ENCODE data around the gene IP6K3. TPM values are rescaled to one million over a fixed set of nuclear protein-coding genes. Genes with fewer than 3 reads are reported as not detected.

The IP6K3 gene
- total RNA-seq, 4 donors from 2014 or later: 0.88 to 5.8 (median 1.6) TPM

DNA sequence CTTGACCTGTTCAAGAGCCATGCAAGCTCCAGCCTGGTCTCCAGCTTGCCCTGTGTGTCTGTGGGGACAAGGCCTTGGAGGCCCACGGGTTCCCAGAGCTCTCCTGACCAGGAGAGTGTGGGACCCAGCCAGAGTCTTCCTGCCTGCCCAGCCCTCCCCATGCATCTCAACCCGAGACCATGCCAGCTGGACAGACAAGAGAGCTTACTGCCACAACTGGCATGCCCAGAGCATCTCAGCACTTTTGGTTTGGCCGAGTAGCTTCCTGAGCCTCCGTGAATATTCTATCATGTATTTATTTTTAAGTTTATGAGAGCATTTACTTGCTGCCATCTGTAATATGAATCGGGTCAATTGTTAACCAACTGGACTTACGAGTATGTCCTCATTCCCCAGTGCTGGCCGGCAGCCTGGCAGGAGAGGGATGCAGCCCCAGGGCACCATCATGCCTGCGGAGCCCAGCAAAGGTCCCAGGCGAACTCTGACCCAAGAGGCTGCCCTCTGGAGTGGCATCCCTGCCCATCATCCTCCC is 14.9 kb downstream of the IP6K3 start:
- TF ChIP-seq, protein P1, sequence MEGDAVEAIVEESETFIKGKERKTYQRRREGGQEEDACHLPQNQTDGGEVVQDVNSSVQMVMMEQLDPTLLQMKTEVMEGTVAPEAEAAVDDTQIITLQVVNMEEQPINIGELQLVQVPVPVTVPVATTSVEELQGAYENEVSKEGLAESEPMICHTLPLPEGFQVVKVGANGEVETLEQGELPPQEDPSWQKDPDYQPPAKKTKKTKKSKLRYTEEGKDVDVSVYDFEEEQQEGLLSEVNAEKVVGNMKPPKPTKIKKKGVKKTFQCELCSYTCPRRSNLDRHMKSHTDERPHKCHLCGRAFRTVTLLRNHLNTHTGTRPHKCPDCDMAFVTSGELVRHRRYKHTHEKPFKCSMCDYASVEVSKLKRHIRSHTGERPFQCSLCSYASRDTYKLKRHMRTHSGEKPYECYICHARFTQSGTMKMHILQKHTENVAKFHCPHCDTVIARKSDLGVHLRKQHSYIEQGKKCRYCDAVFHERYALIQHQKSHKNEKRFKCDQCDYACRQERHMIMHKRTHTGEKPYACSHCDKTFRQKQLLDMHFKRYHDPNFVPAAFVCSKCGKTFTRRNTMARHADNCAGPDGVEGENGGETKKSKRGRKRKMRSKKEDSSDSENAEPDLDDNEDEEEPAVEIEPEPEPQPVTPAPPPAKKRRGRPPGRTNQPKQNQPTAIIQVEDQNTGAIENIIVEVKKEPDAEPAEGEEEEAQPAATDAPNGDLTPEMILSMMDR (IDR thresholded peaks at IDR 0.05): no peak
- no peak for TF ChIP-seq POLR2A (IDR thresholded peaks at IDR 0.05)
- Histone ChIP-seq H3K36me3 (no peaks in the 10 kb centered on the region), H3K9me3 (no peaks in the 10 kb centered on the region), H3K4me1 (no peaks in the 10 kb centered on the region), H3K4me3 (no peak overlapping the region), H3K27ac (no peak overlapping the region), H3K27me3 (no peaks in the 10 kb centered on the region)
- no peak for DNase-seq

DNA sequence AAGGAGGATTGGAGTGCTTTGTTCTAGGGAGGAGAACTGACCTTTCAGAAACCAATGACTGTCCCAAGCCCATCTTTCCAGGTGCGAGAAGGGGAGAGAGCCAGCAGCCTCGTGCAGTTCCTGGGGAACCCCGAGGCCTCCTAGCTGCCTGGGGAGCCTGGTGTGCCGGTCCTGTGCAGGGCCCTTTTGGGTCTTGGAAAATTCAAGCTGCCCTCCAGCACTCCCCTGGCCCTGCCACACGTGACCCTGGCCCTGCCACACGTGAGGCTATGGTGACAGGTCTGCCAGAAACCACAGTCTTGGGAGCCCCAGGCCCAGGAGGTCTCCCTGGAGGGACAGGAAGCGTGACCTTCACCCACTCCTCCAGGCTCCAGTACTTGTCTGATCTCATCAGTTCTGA is 15.7 kb downstream of the IP6K3 start:
- Histone ChIP-seq H3K4me3 (no peak overlapping the region), H3K4me1 (no peaks in the 10 kb centered on the region), H3K27me3 (no peaks in the 10 kb centered on the region), H3K36me3 (no peaks in the 10 kb centered on the region), H3K27ac (no peak overlapping the region), H3K9me3 (no peaks in the 10 kb centered on the region)
- no peak for DNase-seq
- TF ChIP-seq POLR2A (IDR thresholded peaks at IDR 0.05): no peak
- TF ChIP-seq, protein P1 (IDR thresholded peaks at IDR 0.05): no peak

GRCh38 chr6:33730611-33731010 is 16.1 kb downstream of the IP6K3 start:
- Histone ChIP-seq H3K4me3 (no peak overlapping the region), H3K4me1 (no peaks in the 10 kb centered on the region), H3K36me3 (no peaks in the 10 kb centered on the region), H3K27ac (no peak overlapping the region), H3K27me3 (no peaks in the 10 kb centered on the region), H3K9me3 (no peaks in the 10 kb centered on the region)
- no peak for DNase-seq
- no peak for TF ChIP-seq POLR2A (IDR thresholded peaks at IDR 0.05)
- TF ChIP-seq, protein P1 (IDR thresholded peaks at IDR 0.05): no peak

- Histone ChIP-seq H3K27me3 (no peaks in the 10 kb centered on the region), H3K4me1 (no peaks in the 10 kb centered on the region), H3K36me3 (no peaks in the 10 kb centered on the region), H3K9me3 (no peaks in the 10 kb centered on the region), H3K4me3 (no peak overlapping the region), H3K27ac (no peak overlapping the region)
- DNase-seq: no peak
- TF ChIP-seq, protein P1 (IDR thresholded peaks at IDR 0.05): no peak
- TF ChIP-seq POLR2A (IDR thresholded peaks at IDR 0.05): no peak
These were observed 17.6 kb downstream of the IP6K3 start for GRCh38 chr6:33729059-33729458.

DNA sequence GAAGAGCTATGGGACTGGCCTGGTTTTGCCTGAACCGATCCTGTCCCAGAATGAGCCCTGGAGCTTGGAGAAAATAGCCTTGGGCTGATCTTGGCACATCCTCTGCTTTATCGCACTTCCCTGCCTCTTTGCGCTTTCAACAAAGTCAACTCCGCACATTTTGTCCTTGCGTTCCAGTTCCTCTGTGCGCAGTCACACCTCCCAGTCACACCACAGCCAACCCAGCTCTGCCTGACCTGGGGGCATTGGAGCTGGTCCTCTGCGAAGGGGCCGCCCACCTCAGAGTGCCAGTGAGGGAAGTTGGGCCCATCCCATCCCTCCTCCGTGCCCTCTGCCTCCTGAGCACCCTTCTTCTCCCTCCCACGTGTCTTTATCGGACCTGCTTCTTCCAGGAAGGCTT is 18.3 kb downstream of the IP6K3 start:
- H3K36me3 ChIP-seq: no peaks in the 10 kb centered on the region
- TF ChIP-seq POLR2A (IDR thresholded peaks at IDR 0.05): no peak
- TF ChIP-seq, protein P1 (IDR thresholded peaks at IDR 0.05): no peak
- H3K4me1 ChIP-seq: no peaks in the 10 kb centered on the region
- H3K9me3 ChIP-seq: no peaks in the 10 kb centered on the region
- no peaks in the 10 kb centered on the region for H3K27me3 ChIP-seq
- DNase-seq: no peak
- H3K27ac ChIP-seq: no peak overlapping the region
- no peak overlapping the region for H3K4me3 ChIP-seq

DNA sequence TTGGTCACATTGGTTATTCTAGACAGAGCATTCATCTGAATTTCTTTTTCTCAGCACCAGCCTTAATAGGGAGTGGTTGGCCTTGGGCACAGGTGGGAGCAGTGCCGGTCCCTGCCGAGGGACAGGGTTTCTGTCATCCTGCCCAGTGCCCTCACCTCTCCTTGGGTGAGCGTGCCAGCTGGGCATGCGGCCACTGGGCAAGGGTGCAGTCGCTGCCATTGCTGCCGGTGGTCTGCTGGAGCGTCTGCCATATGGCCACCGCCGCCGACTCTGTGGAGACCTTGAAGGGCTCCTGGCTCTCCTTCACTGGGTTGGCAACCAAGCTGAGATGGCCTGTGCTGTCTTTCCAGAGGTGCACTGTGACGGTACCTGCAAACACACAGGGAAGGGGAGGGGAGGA is 18.8 kb downstream of the IP6K3 start:
- TF ChIP-seq POLR2A (IDR thresholded peaks at IDR 0.05): no peak
- TF ChIP-seq, protein P1 (IDR thresholded peaks at IDR 0.05): no peak
- Histone ChIP-seq H3K36me3 (no peaks in the 10 kb centered on the region), H3K27ac (no peak overlapping the region), H3K27me3 (no peaks in the 10 kb centered on the region), H3K4me1 (no peaks in the 10 kb centered on the region), H3K4me3 (no peak overlapping the region), H3K9me3 (no peaks in the 10 kb centered on the region)
- no peak for DNase-seq
